Fibroblast of skin of back (primary cell): ENCODE data around the gene LRMDA.
"Not testable (repeated sequence)": the region's sequence is repeated elsewhere in the genome, so short reads cannot be mapped to it uniquely, and the experiment has no call there.

Source experiments
- DNase-seq: peaks from one replicate; pipeline ENCODE4 v3.0.0-alpha.2; 2013

Gene LRMDA

GRCh38 chr10:75755528-75755927 lies 324.1 kb downstream of the LRMDA start:
- DNase-seq: no peak

GRCh38 chr10:75761289-75761688 lies 329.9 kb downstream of the LRMDA start:
- DNase-seq: no peak

GRCh38 chr10:75762431-75762802 lies 331.0 kb downstream of the LRMDA start:
- DNase-seq: no peak

- no peak for DNase-seq
These were observed 332.2 kb downstream of the LRMDA start for GRCh38 chr10:75763652-75764051.

GRCh38 chr10:75764974-75765788 lies 333.8 kb downstream of the LRMDA start:
- DNase-seq: no peak

- DNase-seq: no peak
These were observed 334.3 kb downstream of the LRMDA start for GRCh38 chr10:75765789-75766096.

- DNase-seq: no peak
These were observed 334.7 kb downstream of the LRMDA start for GRCh38 chr10:75766106-75766505.

- DNase-seq: not testable (repeated sequence)
These were observed 335.3 kb downstream of the LRMDA start for GRCh38 chr10:75766752-75767151.

- peak; percentile 42 for DNase-seq
These were observed 339.2 kb downstream of the LRMDA start for GRCh38 chr10:75770626-75771081.

- DNase-seq: no peak
These were observed 340.2 kb downstream of the LRMDA start for GRCh38 chr10:75771606-75772005.

- DNase-seq: no peak
These were observed 340.9 kb downstream of the LRMDA start for GRCh38 chr10:75772153-75772887.

- peak; percentile 69 for DNase-seq
These were observed 341.9 kb downstream of the LRMDA start for GRCh38 chr10:75773231-75773780.

- no peak for DNase-seq
These were observed 342.7 kb downstream of the LRMDA start for GRCh38 chr10:75773813-75774782.

GRCh38 chr10:75774783-75775490 lies 343.5 kb downstream of the LRMDA start:
- DNase-seq: no peak

- DNase-seq: no peak
These were observed 345.5 kb downstream of the LRMDA start for GRCh38 chr10:75776738-75777504.

GRCh38 chr10:75778665-75779064 lies 347.2 kb downstream of the LRMDA start:
- no peak for DNase-seq

GRCh38 chr10:75779276-75779675 lies 347.9 kb downstream of the LRMDA start:
- peak; percentile 21 for DNase-seq

- no peak for DNase-seq
These were observed 351.2 kb downstream of the LRMDA start for GRCh38 chr10:75782463-75783248.

GRCh38 chr10:75788394-75789205 lies 357.2 kb downstream of the LRMDA start:
- no peak for DNase-seq
